Spleen (tissue), 7 donors: Measurements from ENCODE around the gene HP.

Experiments
- CTCF ChIP-seq, 11 experiments: fragments of 200-600 bp in 7 of 11; fragments of 450-650 bp in 4 of 11; sonication (generic) in 4 of 11; IDR thresholded peaks in 8 of 11; conservative IDR thresholded peaks in 3 of 11; 1 replicate in 7 of 11; 2 replicates in 4 of 11; pipeline versions ENCODE4 v1.4.0 to v1.8.0; 2016 to 2021; ENCODE audit warnings: antibody characterized with exemption in 11 of 11, inconsistent platforms in 4 of 11, mild to moderate bottlenecking in 1 of 11
- POLR2A ChIP-seq, 3 donors: fragments of 450-650 bp; IDR thresholded peaks; one replicate each; pipeline ENCODE4 v1.5.1; 2017; ENCODE audit warnings: antibody characterized with exemption in 3 of 3, mild to moderate bottlenecking in 1 of 3
- POLR2AphosphoS5 ChIP-seq, 3 donors: sonication (generic); formaldehyde crosslinking; IDR thresholded peaks; one replicate each; pipeline ENCODE4 v1.5.1; 2017; ENCODE audit warnings: antibody characterized with exemption in 3 of 3
- donor health status: DM: no; HTN: no; CAD: no; lungs with moderate emphysema.
- donor health status: DM: no; HTN: no; CAD: no.
- donor health status: DM: no; HTN: no; CAD: no.

DNA sequence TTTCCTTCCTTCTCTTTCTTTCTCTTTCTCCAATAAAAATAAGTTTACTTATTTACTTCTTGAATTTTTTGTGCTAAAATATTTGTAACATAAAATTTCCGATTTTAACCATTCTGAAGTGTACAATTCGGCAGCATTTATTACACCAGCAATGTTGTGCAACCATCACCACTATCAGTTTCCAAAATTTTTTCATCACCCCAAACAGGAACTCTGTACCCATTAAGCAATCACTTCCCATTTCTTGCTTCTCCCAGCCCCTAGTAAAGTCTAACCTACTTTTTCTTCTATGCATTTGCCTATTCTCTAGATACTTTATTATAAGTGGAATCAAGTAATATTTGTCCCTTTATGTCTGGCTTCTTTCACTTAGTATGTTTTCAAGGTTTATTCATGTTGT is 2.5 kb upstream of the HP start:
- no peak for TF ChIP-seq POLR2A (IDR thresholded peaks at IDR 0.05)
- TF ChIP-seq CTCF (IDR thresholded peaks at IDR 0.05 in 8 of 11, conservative IDR thresholded peaks at IDR 0.05 in 3 of 11) = no peak
- TF ChIP-seq POLR2AphosphoS5 (IDR thresholded peaks at IDR 0.05) = no peak
